Left renal cortex interstitium (tissue), 4 donors: ENCODE data around the gene PDIA4. TPM values are rescaled to one million over a fixed set of nuclear protein-coding genes. Genes with fewer than 3 reads are reported as not detected.
A peak's percentile ranks its signal among the peaks of the same experiment; 100 is the strongest.
"Not testable (repeated sequence)": the region's sequence is repeated elsewhere in the genome, so short reads cannot be mapped to it uniquely, and the experiment has no call there.

Experiments
- DNase-seq, 4 donors: peaks; one replicate each; pipeline ENCODE4 v3.0.0-alpha.2; 2013; ENCODE audit warnings: low read depth in 4 of 4, low spot score in 2 of 4, missing footprints in 1 of 4
- polyA plus RNA-seq, 4 donors: library from polyadenylated mRNA; unstranded; fragments of 120-200 nt; gene quantifications; one replicate each; pipeline ENCODE4 v1.2.1, GENCODE V29; 2013; ENCODE audit not compliant: insufficient read length in 4 of 4

The PDIA4 gene
- polyA plus RNA-seq, 4 donors: 161 to 197 (median 188) TPM

GRCh38 chr7:149004405-149005370 lies 23.6 kb downstream of the PDIA4 start:
- no peak for DNase-seq

GRCh38 chr7:149003560-149004305 lies 24.6 kb downstream of the PDIA4 start:
- DNase-seq: no peak

DNA sequence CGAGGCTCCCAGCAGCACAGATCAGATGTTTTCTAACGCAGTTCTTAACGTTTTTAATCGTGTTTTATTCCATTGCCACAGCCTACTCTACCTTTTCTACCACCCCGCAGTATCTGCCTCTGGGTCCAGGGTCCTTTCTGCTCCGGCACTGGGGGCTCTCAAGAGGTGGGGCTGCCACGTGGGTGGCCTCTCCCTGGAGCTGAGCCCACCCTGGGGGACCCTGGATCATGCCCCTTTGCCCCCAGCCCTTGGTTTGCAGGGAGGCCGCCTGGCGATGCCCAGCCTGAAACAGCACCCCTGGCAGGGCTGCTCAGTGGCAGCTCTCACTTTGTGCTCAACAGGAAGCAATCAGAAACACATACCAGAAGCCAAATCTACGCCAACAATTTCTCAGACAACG lies 25.3 kb downstream of the PDIA4 start:
- DNase-seq: no peak

DNA sequence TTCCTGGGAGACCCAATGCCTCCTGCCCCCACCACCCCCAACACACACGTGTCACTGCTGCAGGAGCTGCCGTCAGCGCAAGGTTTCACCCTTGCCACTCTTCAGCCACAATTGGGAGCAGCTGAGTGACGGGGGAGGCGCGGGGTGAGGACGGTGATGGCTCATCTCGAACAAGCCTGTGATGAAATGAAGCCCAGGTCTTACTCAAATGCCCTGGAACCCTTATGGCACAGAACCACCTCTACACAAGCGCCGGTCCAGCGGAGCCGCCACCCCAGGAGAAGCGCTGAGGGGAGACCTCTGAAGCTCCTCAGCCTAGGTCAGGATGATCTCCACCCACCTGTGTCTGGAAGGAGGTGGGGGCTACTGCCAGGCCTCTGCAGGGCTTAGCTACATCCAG lies 25.7 kb downstream of the PDIA4 start:
- no peak for DNase-seq

DNA sequence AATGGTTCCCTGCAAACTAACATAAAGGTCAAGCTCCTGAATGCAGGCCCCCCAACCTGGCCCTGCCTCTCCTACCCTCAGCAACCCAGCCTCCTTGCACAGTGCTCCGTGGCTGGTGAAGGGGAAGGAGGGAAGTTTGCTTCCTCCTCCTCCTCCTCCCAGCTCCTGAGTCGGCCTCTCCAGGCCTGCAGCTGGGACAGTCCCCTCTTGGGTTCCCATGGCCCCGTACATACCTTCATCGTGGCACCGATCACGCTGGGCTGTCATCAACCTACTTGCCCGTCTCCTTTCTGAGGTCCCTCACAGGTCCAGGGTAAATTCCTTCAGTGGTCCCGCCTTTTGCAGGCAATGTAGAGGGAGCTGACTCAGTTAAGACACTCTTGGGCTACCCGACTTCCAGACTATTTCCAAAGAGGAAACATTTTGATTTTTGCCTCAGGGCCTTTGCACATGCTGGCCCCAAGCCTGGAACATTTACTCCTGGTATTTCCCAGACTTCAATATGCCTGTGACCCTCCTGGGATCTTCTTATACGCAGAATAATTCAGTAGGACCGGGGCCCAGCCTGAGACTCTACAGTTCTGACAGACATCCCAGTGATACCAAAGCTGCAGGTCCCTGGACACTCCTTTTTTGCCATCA lies 26.8 kb downstream of the PDIA4 start:
- DNase-seq: no peak

DNA sequence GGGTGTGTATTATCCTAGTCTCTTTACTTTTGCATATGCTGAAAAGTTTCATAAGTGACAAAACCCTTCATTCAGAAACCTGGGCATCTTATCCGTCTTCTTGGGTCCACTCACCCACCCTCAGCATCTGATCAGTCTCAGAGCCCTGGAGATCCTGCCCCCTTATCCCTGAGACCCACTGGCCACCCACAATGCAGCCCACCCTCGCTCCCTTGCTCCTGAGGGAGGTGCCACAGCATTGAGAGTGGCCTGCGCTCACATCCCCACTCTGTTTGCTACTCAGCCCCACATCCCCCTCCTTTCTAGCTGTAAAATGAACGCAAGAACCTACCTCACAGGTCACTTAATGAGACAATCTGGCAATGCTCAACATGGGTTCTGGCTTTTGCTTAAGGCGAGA lies 27.3 kb downstream of the PDIA4 start:
- no peak for DNase-seq

DNA sequence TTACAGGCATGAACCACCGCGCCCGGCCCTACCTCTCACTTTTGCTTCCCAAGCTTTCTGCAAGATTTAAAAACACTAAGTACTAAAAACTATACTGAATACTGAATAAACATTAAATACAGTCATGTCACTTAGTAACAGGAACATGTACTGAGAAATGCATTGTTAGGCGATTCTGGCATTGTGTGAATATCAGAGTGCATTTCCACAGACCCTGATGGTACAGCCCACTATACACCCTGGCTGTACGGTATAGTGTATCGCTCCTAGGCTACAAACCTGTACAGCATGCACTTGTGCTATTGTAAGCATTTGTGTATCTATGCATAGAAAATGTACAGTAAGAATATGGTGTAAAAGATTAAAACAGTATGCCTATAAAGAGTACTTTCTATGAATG lies 29.1 kb downstream of the PDIA4 start:
- no peak for DNase-seq

- no peak for DNase-seq
Measured at GRCh38 chr7:148997497-148997896, 30.8 kb downstream of the PDIA4 start.

- no peak for DNase-seq
Measured at GRCh38 chr7:148994576-148994975, 33.7 kb downstream of the PDIA4 start.

DNA sequence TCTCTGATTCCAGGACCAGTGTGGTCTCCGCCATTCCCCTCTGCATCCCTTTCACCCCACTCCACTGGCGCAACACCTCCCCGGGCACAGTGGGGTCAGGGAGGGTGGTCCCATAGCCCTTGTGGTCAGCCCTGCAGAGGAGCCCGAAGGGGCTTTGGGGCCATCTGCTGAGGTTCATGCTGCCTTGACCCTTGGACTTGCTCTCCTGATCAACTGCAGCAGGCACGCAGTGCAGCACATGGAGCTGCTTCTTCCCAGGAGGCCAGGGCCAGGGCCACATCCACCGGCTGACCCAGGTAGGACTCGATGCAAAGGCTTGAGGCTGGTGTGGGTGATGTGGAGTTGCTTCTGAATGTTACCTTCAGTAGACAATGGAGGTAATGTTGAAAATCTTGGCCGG lies 35.1 kb downstream of the PDIA4 start:
- DNase-seq: no peak

- DNase-seq: no peak
Measured at GRCh38 chr7:148991536-148991935, 36.8 kb downstream of the PDIA4 start.

- DNase-seq: peak in 1 of 4 donors; percentile 69
Measured at GRCh38 chr7:148987751-148988512, 40.4 kb downstream of the PDIA4 start.

DNA sequence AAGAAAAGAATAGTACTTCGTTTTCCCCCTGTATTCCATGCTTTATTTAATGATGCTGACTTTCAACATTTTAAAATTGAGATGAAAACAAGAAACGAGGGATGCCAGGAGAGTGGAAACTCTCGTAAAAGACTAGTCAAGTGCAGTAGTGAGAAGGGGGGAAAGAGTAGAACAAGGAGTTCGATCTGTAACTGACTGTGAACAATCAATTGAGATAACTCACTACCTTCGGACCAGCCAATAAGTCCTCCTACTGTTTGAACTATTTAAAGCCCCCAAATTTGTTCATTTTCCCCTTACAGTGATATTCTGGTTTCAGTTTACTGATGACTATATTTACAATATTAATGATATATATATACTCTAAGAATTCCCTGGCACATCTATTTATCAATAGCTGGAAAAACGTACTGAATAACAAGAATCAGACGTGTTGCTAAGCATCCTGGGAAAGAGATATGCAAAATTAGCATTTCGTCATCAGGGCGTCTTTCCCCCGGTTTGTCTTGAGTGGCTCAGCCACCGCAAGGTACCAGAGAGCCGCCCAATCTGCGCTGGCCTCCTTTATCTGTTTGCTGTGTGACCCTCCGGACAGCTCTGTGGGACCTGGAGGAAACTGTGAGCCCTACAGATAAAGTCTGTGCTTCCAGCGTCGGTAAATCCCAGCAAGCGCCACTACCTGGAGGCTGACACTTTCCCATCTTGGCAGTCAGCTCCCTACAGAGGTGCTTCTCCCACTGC lies 41.1 kb downstream of the PDIA4 start:
- peak; percentile 80 to 97 (median 86) for DNase-seq

DNA sequence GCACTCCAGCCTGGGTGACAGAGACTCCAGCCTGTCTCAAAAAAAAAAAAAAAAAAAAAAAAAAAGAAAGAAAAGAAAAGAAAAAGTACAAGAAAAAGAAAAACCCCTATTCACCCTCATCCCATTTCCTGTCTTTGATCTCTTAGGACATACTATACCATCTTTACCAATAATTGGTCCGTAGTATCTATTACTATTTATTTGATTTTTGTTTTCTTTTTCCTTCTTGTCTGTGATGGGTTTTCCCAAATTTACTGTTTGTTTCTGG lies 41.6 kb downstream of the PDIA4 start:
- DNase-seq: no peak

DNA sequence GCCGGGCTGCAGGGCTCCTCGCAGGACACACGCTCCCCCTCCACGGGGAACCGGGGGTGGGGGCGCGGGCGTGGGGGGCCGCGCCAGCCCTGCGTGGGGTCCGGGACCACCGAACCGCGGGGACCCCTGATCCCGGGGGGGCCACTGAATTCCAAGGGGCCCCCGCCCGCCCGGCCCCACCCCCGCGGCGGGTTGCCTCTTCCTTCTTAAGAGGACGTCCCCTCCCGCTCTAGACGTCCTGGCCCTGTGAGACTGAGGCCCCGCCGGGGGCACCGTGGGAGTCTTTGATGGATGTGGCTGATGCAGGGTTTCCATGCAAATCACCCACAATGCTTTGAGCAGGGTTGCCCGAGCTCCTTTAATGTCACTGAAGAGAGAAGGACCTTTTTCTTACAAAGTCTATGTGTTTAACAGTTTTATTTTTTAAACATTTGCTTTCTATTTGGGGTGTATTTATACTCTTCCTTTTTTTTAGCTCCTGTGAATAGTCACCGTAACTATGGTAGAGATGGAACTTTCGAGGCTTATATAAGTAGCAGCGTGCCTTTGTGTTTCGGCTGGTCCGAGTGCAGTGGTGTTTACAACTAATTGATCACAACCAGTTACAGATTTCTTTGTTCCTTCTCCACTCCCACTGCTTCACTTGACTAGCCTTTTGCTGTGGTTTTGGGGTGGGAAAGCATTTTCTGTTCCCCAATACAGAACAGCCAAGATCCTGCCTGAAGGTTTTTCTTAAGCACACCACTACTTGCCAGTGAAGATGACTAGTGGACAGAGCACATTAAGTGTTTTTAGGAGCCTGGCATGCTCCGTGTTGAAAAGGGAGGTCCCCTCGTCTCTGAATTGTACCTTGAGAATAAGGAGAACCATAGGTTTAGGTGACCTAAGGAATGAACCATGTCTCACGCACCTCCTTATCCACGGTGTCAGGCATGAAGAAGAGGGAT lies 44.8 kb downstream of the PDIA4 start:
- DNase-seq: peak; percentile 68 to 89 (median 74)

DNA sequence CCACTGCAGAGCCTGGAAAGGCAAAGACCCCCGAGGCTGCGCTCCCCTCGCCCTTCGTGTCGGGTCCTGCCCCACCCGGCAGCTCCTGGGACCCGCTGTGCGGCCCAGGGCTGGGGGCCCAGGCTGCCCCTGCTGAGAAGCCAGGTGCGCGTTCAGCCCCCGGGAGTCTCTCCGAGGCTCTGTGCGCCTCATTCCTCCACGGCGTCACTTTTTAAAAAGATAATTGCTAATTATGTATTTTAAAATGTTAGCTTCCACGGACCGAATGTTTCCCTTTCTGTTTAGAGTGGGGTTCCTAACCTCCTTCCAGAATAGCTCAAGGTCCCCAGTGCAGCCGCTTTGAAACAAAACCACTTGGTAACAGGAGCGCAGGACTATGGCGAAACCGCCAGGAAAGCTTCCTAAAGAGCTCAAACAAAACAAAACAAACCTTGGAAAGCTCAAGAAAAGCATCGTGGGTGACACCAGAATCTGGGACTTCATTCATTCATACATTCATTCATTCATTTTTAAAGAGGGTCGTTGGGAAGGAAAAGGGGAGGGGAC lies 45.6 kb downstream of the PDIA4 start:
- peak in 2 of 4 donors; percentile 49 to 61 for DNase-seq

- no peak for DNase-seq
Measured at GRCh38 chr7:148979827-148980226, 48.5 kb downstream of the PDIA4 start.

DNA sequence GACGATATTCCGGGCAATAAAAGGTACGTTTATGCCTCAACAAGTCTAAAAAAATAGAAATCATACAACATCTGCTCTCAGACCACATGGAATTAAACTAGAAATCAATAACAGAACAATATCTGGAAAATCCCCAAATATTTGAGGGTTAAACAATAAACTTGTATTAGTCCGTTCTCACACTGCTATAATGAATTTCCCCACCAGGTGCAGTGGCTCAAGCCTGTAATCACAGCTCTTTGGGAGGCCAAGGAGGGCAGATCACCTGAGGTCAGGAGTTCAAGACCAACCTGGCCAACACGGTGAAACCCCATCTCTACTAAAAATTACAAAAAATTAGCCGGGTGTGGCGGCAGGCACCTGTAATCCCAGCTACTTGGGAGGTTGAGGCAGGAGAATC lies 49.2 kb downstream of the PDIA4 start:
- DNase-seq: not testable (repeated sequence)

DNA sequence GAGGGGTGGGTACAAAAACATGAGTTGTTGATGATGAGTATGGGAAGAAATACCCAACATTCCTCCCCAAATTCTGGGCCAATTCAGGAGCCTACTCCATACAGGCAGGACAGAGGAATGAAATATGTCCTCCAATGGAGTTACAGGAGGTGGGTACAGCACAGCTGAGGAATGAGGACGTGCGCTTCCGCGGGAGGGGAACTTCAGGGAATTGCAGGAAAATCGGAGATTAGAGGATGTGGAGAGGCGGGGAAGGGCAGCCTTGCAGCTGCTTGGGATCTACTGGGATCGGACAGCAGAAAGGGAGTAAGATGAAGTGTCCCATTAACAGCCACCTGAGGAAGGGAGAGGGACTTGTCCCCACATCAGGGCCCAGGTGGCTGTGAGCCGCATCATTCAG lies 50.2 kb downstream of the PDIA4 start:
- DNase-seq: no peak
